HEK293T (cell line): ENCODE data around the gene GNAI1.

Source experiments
- CTCF ChIA-PET: fragments of 350-600 bp; formaldehyde crosslinking; extraction: SDS; loops from one replicate; lab custom pipeline; 2021; ENCODE audit warnings: antibody characterized with exemption, inconsistent platforms; lab: Yijun Ruan, JAX
- POLR2A ChIA-PET: fragments of 350-600 bp; formaldehyde crosslinking; extraction: SDS; loops from one replicate; lab custom pipeline; 2020; ENCODE audit warnings: antibody characterized with exemption, inconsistent platforms; lab: Yijun Ruan, JAX
- DNase-seq: peaks from one replicate; pipeline ENCODE4 v3.0.0; 2012; ENCODE audit warnings: mixed read lengths; ENCODE audit errors: extremely low spot score
- ARNT ChIP-seq: fragments of 450-650 bp; IDR thresholded peaks from 2 replicates; pipeline ENCODE4 v1.6.1; 2017; ENCODE audit warnings: mild to moderate bottlenecking
- BHLHE40 ChIP-seq: fragments of 450-650 bp; IDR thresholded peaks from 2 replicates; pipeline ENCODE4 v1.6.1; 2016; ENCODE audit warnings: mild to moderate bottlenecking, moderate library complexity, borderline replicate concordance
- CTBP1 ChIP-seq: fragments of 450-650 bp; IDR thresholded peaks from 2 replicates; pipeline ENCODE4 v1.6.1; 2016; ENCODE audit warnings: borderline replicate concordance
- ELF4 ChIP-seq: fragments of 450-650 bp; IDR thresholded peaks from 2 replicates; pipeline ENCODE4 v1.6.1; 2017; ENCODE audit warnings: antibody characterized with exemption
- FOXA1 ChIP-seq: fragments of 450-650 bp; IDR thresholded peaks from 2 replicates; pipeline ENCODE4 v1.6.1; 2016; ENCODE audit warnings: mild to moderate bottlenecking
- FOXK2 ChIP-seq: fragments of 450-650 bp; IDR thresholded peaks from 2 replicates; pipeline ENCODE4 v1.6.1; 2016; ENCODE audit warnings: mild to moderate bottlenecking
- FOXM1 ChIP-seq: fragments of 450-650 bp; IDR thresholded peaks from 2 replicates; pipeline ENCODE4 v1.6.1; 2017; ENCODE audit warnings: mild to moderate bottlenecking, borderline replicate concordance
- HDGF ChIP-seq: fragments of 450-650 bp; IDR thresholded peaks from 2 replicates; pipeline ENCODE4 v1.6.1; 2017; ENCODE audit warnings: antibody characterized with exemption, borderline replicate concordance
- L3MBTL2 ChIP-seq: fragments of 450-650 bp; conservative IDR thresholded peaks from 2 replicates; pipeline ENCODE4 v1.6.1; 2016; ENCODE audit warnings: mild to moderate bottlenecking
- LEF1 ChIP-seq: fragments of 450-650 bp; IDR thresholded peaks from 2 replicates; pipeline ENCODE4 v1.6.1; 2017; ENCODE audit warnings: mild to moderate bottlenecking, borderline replicate concordance
- NFRKB ChIP-seq: fragments of 450-650 bp; IDR thresholded peaks from 2 replicates; pipeline ENCODE4 v1.6.1; 2016; ENCODE audit warnings: mild to moderate bottlenecking, moderate library complexity
- PKNOX1 ChIP-seq: fragments of 450-650 bp; IDR thresholded peaks from 2 replicates; pipeline ENCODE4 v1.6.1; 2016
- SP1 ChIP-seq: fragments of 450-650 bp; IDR thresholded peaks from 2 replicates; pipeline ENCODE4 v1.6.1; 2017
- SUZ12 ChIP-seq: fragments of 450-650 bp; IDR thresholded peaks from 2 replicates; pipeline ENCODE4 v1.6.1; 2016; ENCODE audit warnings: mild to moderate bottlenecking
- TARDBP ChIP-seq: fragments of 450-650 bp; IDR thresholded peaks from 2 replicates; pipeline ENCODE4 v1.6.1; 2016
- ZNF384 ChIP-seq: fragments of 450-650 bp; IDR thresholded peaks from 2 replicates; pipeline ENCODE4 v1.6.1; 2016

GNAI1 gene

DNA sequence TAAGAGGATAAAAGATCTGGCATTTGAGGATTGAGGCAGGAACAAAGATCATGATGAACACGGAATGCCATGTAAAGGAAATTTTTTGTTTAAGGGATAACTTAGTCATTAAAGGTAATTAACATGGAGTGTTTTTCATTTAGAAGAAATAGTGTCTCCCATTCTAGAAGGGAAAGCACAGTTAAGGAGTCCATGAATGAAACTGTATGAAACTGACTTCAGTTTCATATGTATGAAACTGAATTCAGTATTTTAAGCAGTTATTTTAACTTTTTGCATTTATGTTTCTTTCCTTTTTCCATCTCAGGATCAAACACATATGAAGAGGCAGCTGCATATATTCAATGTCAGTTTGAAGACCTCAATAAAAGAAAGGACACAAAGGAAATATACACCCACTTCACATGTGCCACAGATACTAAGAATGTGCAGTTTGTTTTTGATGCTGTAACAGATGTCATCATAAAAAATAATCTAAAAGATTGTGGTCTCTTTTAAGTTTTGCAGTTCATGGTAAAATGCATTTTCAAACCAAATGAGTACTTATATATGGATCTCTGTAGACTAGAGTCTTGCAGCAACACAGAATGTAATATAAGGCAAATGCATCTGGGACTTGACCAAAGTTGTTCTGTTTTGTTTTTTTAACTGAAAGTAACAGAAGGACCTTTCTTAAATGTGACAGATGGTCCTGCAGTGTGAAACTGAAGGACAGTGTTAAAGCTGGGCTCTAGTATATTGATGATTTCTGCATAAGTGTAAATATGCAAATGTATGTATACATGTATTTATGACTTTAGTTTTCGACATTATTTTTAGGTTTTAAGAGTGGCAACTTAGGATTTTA is 82.6 kb downstream of the GNAI1 start:
- DNase-seq, result no peak
- no peak for TF ChIP-seq FOXM1
- no peak for TF ChIP-seq ZNF384
- TF ChIP-seq CTBP1, result no peak
- TF ChIP-seq ARNT, result no peak
- POLR2A ChIA-PET, result no interaction called here
- CTCF ChIA-PET, result no interaction called here

DNA sequence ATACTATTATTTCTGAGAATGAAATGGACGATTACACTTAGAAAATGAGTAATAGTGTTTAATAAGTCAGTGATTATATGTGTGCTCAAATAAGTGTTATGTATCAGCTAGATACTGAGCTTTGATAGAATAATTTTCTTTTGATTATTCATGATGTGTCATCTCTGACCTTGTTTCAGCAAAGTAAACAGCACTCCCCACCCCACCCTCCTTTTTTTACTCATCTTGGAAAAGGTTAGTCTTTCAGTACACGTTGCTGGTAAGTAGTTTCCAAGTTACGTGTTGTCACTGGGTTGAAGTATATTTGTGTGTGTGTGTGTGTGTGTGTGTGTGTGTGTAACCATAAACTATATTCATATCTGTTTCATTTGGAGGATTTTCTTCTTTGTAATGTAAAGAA is 84.1 kb downstream of the GNAI1 start:
- ChIA-PET CTCF (no interaction called here), POLR2A (no interaction called here)
- TF ChIP-seq SP1 (no peak), LEF1 (no peak), L3MBTL2 (no peak), FOXA1 (no peak), ARNT (no peak), ELF4 (no peak), HDGF (no peak), FOXK2 (no peak), NFRKB (no peak), TARDBP (no peak), SUZ12 (no peak), FOXM1 (no peak), BHLHE40 (no peak), PKNOX1 (no peak), CTBP1 (no peak), ZNF384 (no peak)
- no peak for DNase-seq

- ChIA-PET POLR2A (no interaction called here), CTCF (no interaction called here)
Measured at GRCh38 chr7:80220022-80220634, 85.5 kb downstream of the GNAI1 start.

DNA sequence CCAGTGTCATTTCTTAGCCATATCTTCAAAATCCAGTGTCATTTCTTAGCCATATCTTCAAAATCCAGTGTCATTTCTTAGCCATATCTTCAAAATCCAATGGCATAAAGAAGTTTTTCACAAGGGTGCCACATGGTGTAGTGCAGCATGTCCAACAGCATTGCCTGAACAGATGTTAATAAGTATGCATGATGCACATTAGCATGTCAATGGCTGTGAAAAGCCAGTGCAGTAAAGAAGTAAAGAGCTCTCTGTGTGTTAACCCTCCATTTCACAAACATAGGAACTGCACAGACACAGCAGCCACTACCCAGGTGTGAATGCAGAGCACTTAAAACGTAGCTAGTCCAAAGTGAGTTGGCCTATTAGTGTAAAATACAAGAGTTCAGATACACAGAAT is 89.8 kb downstream of the GNAI1 start:
- TF ChIP-seq PKNOX1 (no peak), SUZ12 (no peak), FOXM1 (no peak), ELF4 (no peak), CTBP1 (no peak), FOXK2 (no peak), LEF1 (no peak), FOXA1 (no peak), ZNF384 (no peak), HDGF (no peak), BHLHE40 (no peak), SP1 (no peak), ARNT (no peak), NFRKB (no peak)
- POLR2A ChIA-PET, result no interaction called here
- no peak for DNase-seq
- CTCF ChIA-PET, result no interaction called here

More at GRCh38 chr7:80220022-80220634, 85.5 kb downstream of the GNAI1 start:
- TF ChIP-seq ARNT (no peak), BHLHE40 (no peak), CTBP1 (no peak), SUZ12 (no peak), TARDBP (no peak), L3MBTL2 (no peak), FOXK2 (no peak), PKNOX1 (no peak), FOXM1 (no peak), ZNF384 (no peak), ELF4 (no peak), NFRKB (no peak), SP1 (no peak), FOXA1 (no peak)
- DNase-seq, result no peak

DNA sequence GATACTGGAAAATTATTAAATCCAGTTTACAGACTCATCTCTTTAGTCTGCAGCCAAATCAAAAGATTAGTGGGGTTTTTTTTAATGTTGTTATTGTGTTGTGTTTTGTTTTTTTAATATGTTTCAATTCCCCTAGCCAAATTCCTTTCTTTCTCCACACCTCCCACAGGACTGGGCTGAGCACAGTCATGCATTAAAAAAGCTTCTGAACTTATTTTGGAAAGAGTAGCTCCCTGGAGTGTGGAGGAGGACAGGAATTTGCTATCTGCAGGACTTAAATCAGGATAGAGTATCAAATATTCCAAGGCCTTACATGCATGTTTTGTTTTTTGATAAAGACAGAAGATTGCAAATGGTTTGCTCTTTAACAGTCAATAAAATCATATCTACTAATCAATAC is 90.7 kb downstream of the GNAI1 start:
- DNase-seq, result no peak
- ChIA-PET CTCF (no interaction called here), POLR2A (no interaction called here)
- no peak for TF ChIP-seq BHLHE40

DNA sequence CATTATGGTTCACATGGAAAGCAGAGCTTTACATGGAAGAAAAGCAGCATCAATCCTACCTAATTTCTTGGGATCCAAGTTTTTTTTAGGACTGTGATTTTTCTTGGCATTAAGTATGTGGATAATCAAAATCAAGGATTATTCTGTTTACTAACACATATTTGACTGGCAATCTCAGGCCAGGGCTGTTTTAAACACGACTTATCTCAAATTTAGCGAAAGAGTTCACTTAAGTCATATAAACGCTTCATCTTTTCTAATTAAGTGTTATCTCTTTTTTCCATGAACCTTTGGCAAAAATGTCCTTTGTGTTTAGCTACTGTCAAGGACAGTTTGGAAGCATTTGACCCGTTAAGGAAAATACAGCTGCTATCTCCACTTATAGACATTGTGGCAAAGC is 92.0 kb downstream of the GNAI1 start:
- ChIA-PET POLR2A (no interaction called here), CTCF (no interaction called here)
- TF ChIP-seq ZNF384, result no peak
- TF ChIP-seq TARDBP, result no peak
- TF ChIP-seq FOXM1, result no peak
- no peak for TF ChIP-seq PKNOX1
- TF ChIP-seq ARNT, result no peak
- no peak for TF ChIP-seq NFRKB
- TF ChIP-seq ELF4, result no peak
- TF ChIP-seq SUZ12, result no peak
- TF ChIP-seq SP1, result no peak
- no peak for TF ChIP-seq L3MBTL2
- DNase-seq, result no peak
